K562 (cell line): ENCODE data around the gene CD300LB. TPM values are rescaled to one million over a fixed set of nuclear protein-coding genes. Genes with fewer than 3 reads are reported as not detected.

Experiments
- ATAC-seq: fragments of 200-7000 bp; cut with Tn5 transposase; 3 replicates; pipeline ENCODE4 v1.9.1; 2020; ENCODE audit warnings: moderate library complexity
- BruUV-seq: library from RNA; stranded (reverse); fragments of 400-500 nt; replicated peaks from 2 replicates; lab custom pipeline; 2021; lab: Mats Ljungman, UMichigan
- CTCF ChIA-PET: fragments of 300-600 bp; formaldehyde crosslinking; extraction: SDS; loops from one replicate; lab custom pipeline; 2021; ENCODE audit warnings: low intra/inter-chr PET ratio; lab: Yijun Ruan, JAX
- POLR2A ChIA-PET: fragments of 300-600, 350-650 bp; sonication (Branson Sonifier 250); formaldehyde crosslinking; extraction: SDS; loops from one replicate; lab custom pipeline; 2021; ENCODE audit warnings: antibody characterized with exemption, inconsistent platforms; lab: Yijun Ruan, JAX
- DNase-seq, 4 experiments: peaks; one replicate each; pipeline versions ENCODE4 v3.0.0 to v3.0.0-alpha.2; 2011 to 2018; ENCODE audit warnings: low spot score in 3 of 4, mixed read lengths in 3 of 4; ENCODE audit errors: extremely low read depth in 1 of 4
- FAIRE-seq: peaks from 2 replicates; lab custom pipeline; 2011; peaks lifted over from hg19 to GRCh38; lab: Jason Lieb, UNC
- H2AFZ ChIP-seq: 2 replicates; pipeline ENCODE4 v1.6.0; 2011; ENCODE audit warnings: low read depth, low read length, control low read depth, inconsistent platforms
- H3K27ac ChIP-seq: fragments of 200-600 bp; 3 replicates; pipeline ENCODE4 v1.8.0; 2011; ENCODE audit warnings: low read depth, mild to moderate bottlenecking, control low read depth, inconsistent platforms, low read length, moderate library complexity, mixed read lengths; ENCODE audit errors: extremely low read depth
- H3K27me3 ChIP-seq, 2 experiments: fragments of 300-600 bp in 1 of 2; 2 replicates in 1 of 2; 3 replicates in 1 of 2; pipeline versions ENCODE4 v1.6.0 to v1.8.0; 2011; ENCODE audit warnings: inconsistent platforms in 2 of 2, low read length in 2 of 2, mild to moderate bottlenecking in 1 of 2, mixed read lengths in 1 of 2, moderate library complexity in 1 of 2; ENCODE audit not compliant: control insufficient read depth in 2 of 2, insufficient read depth in 2 of 2
- H3K36me3 ChIP-seq: fragments of 300-600 bp; 3 replicates; pipeline ENCODE4 v1.8.0; 2011; ENCODE audit warnings: mild to moderate bottlenecking, low read length, inconsistent platforms; ENCODE audit not compliant: control insufficient read depth, insufficient read depth
- H3K4me1 ChIP-seq, 2 experiments: fragments of 200-600 bp in 1 of 2; replicated peaks in 1 of 2; 2 replicates in 1 of 2; 3 replicates in 1 of 2; pipeline versions ENCODE4 v1.5.1 to v1.8.0; 2011; ENCODE audit warnings: inconsistent platforms in 2 of 2, low read length in 2 of 2, mild to moderate bottlenecking in 1 of 2, mixed read lengths in 1 of 2, moderate library complexity in 1 of 2; ENCODE audit not compliant: control insufficient read depth in 2 of 2, insufficient read depth in 2 of 2
- H3K4me2 ChIP-seq: 2 replicates; pipeline ENCODE4 v1.6.1; 2011; ENCODE audit warnings: low read length, control low read depth, inconsistent platforms, mixed read lengths; ENCODE audit not compliant: insufficient read depth
- H3K4me3 ChIP-seq: fragments of 200-600 bp; sonication (generic), shearing (Covaris generic); 2 replicates; pipeline ENCODE4 v1.5.1; 2016; ENCODE audit warnings: control low read depth, inconsistent platforms
- H3K79me2 ChIP-seq: fragments of 200-600 bp; 3 replicates; pipeline ENCODE4 v1.8.0; 2011; ENCODE audit warnings: low read length, inconsistent platforms; ENCODE audit not compliant: control insufficient read depth, insufficient read depth
- H3K9ac ChIP-seq, 2 experiments: 2 replicates each; pipeline versions ENCODE4 v1.6.0 to v1.6.1; 2011; ENCODE audit warnings: low read depth in 2 of 2, low read length in 2 of 2, control low read depth in 1 of 2, inconsistent platforms in 1 of 2, mild to moderate bottlenecking in 1 of 2, mixed read lengths in 1 of 2; ENCODE audit not compliant: insufficient read depth in 1 of 2
- H3K9me1 ChIP-seq: one replicate; pipeline ENCODE4 v1.6.0; 2011; ENCODE audit warnings: inconsistent platforms, mild to moderate bottlenecking, low read length, moderate library complexity; ENCODE audit not compliant: control insufficient read depth, insufficient read depth
- H3K9me3 ChIP-seq: replicated peaks from 2 replicates; pipeline ENCODE4 v1.5.1; 2011; ENCODE audit warnings: low read depth, low read length, inconsistent platforms; ENCODE audit not compliant: control insufficient read depth, insufficient read depth
- H4K20me1 ChIP-seq: replicated peaks from 2 replicates; pipeline ENCODE4 v1.6.1; 2011; ENCODE audit warnings: low read length, inconsistent platforms, mixed read lengths; ENCODE audit not compliant: control insufficient read depth, insufficient read depth
- BCLAF1 ChIP-seq, 2 experiments: fragments of 450-650 bp in 1 of 2; IDR thresholded peaks; 2 replicates each; pipeline ENCODE4 v1.6.1; 2011 to 2017; ENCODE audit warnings: low read depth in 2 of 2, antibody characterized with exemption in 1 of 2, borderline replicate concordance in 1 of 2, low read length in 1 of 2, mild to moderate bottlenecking in 1 of 2, mixed read lengths in 1 of 2; ENCODE audit not compliant: control insufficient read depth in 1 of 2
- BRD4 ChIP-seq: fragments of 200-600 bp; sonication (generic); IDR thresholded peaks from 2 replicates; pipeline ENCODE4 v1.6.1; 2017; ENCODE audit warnings: inconsistent platforms
- HDAC2 ChIP-seq: fragments of 450-650 bp; IDR thresholded peaks from 2 replicates; pipeline ENCODE4 v1.6.1; 2016; ENCODE audit warnings: mild to moderate bottlenecking
- KDM2B ChIP-seq: fragments of 250-450 bp; sonication (Bioruptor Pico); IDR thresholded peaks from 2 replicates; pipeline ENCODE4 v1.8.0; 2021; ENCODE audit warnings: mild to moderate bottlenecking, moderate library complexity
- PHTF2 ChIP-seq: fragments of 250-450 bp; sonication (Bioruptor Pico); IDR thresholded peaks from 2 replicates; pipeline ENCODE4 v1.5.0; 2021; ENCODE audit warnings: mild to moderate bottlenecking
- TFE3 ChIP-seq: fragments of 450-650 bp; formaldehyde crosslinking; IDR thresholded peaks from 2 replicates; pipeline ENCODE4 v1.4.0; 2020; ENCODE audit warnings: mild to moderate bottlenecking, mixed read lengths
- ZBTB11 ChIP-seq, 3 experiments: fragments of 200-800 bp in 1 of 3; fragments of 250-450 bp in 1 of 3; fragments of 450-650 bp in 1 of 3; sonication (Bioruptor Pico) in 1 of 3; sonication (Bioruptor generic) in 1 of 3; formaldehyde crosslinking in 1 of 3; IDR thresholded peaks; 2 replicates each; pipeline versions ENCODE4 v1.6.1 to v1.8.0; 2016 to 2022; ENCODE audit warnings: mild to moderate bottlenecking in 2 of 3, missing genetic modification characterization in 2 of 3, missing compliant biosample characterization in 1 of 3, moderate library complexity in 1 of 3
- ZEB2 ChIP-seq: fragments of 450-650 bp; IDR thresholded peaks from 2 replicates; pipeline ENCODE4 v1.6.1; 2016
- ZNF232 ChIP-seq: sonication (generic); formaldehyde crosslinking; IDR thresholded peaks from 2 replicates; pipeline ENCODE4 v1.8.0; 2022; ENCODE audit warnings: mild to moderate bottlenecking, missing genetic modification reagents
- ZNF239 ChIP-seq: fragments of 250-450 bp; sonication (Bioruptor Pico); IDR thresholded peaks from 2 replicates; pipeline ENCODE4 v1.4.0; 2020; ENCODE audit warnings: mild to moderate bottlenecking
- ZNF436 ChIP-seq: fragments of 250-450, 450-650 bp; sonication (Bioruptor Pico); formaldehyde crosslinking; IDR thresholded peaks from 2 replicates; pipeline ENCODE4 v1.7.0; 2020; ENCODE audit warnings: mild to moderate bottlenecking
- ZNF589 ChIP-seq: fragments of 200-800 bp; sonication (Bioruptor generic); IDR thresholded peaks from 2 replicates; pipeline ENCODE4 v1.6.1; 2016; ENCODE audit warnings: low read depth, missing genetic modification characterization, missing compliant biosample characterization
- WGBS: fragments of 100-300 bp; shearing (Covaris generic); methylation state at CpG from one replicate; pipeline ENCODE4 v1.1.6; 2016; ENCODE audit warnings: low coverage, mixed read lengths; ENCODE audit not compliant: insufficient coverage; ENCODE audit errors: missing lambda C conversion rate; 5-methylcytosine and 5-hydroxymethylcytosine counted together
- in situ Hi-C: fragments of 300-500 bp; cut with MboI; formaldehyde crosslinking; loops from 4 replicates; pipeline ENCODE4 v1.15.0; 2018; ENCODE audit warnings: inconsistent platforms, mixed read lengths
- intact Hi-C: fragments of 100-400 bp; cut with micrococcal nuclease; formaldehyde crosslinking; loops from 2 replicates; pipeline ENCODE4 v1.14.2; 2022
- polyA plus RNA-seq, 8 experiments: library from polyadenylated mRNA; depleted of rRNA in 4 of 8; stranded (reverse) in 5 of 8; unstranded in 3 of 8; fragments of >200 nt; fragmentation: Nextera tagmentation in 2 of 8; fragmentation: Illumina TruSeq in 1 of 8; extraction: Ambion mirVana in 2 of 8; extraction: Trizol in 1 of 8; gene quantifications; 2 replicates each; pipeline versions ENCODE4 v1.2.1 to v1.2.3, GENCODE V29; 2011 to 2014; ENCODE audit warnings: inconsistent platforms in 1 of 8, missing spikeins in 1 of 8
- total RNA-seq, 7 experiments: library from RNA; depleted of rRNA in 6 of 7; stranded (reverse); fragments of >200 nt in 6 of 7; fragmentation: Illumina TruSeq in 2 of 7; extraction: Trizol in 2 of 7; gene quantifications; 2 replicates each; pipeline versions ENCODE4 v1.2.1 to v1.2.3, GENCODE V29; 2011 to 2021; ENCODE audit warnings: low replicate concordance in 1 of 7

Gene CD300LB
- total and polyA plus RNA-seq, 9 of the 15 experiments (the other 6 are each of a cell fraction or from before 2014, with no cell fraction given): not detected

- no peak for TF ChIP-seq BCLAF1 (IDR thresholded peaks at IDR 0.05; ENCODE audit: borderline replicate concordance in 1 of 2, control insufficient read depth in 1 of 2, low read depth in 2 of 2, low read length in 1 of 2)
- no peak for TF ChIP-seq KDM2B
- TF ChIP-seq TFE3 (CRISPR knock-in tag): no peak
- TF ChIP-seq ZEB2: no peak
- no peak for TF ChIP-seq ZNF436 (CRISPR knock-in tag)
These were observed 11.6 kb upstream of the CD300LB start (continued) for GRCh38 chr17:74542727-74543383.

- ChIA-PET CTCF (no interaction called here), POLR2A (no interaction called here)
- no peak overlapping the region for H3K27ac ChIP-seq
- no peaks in the 10 kb centered on the region for H3K36me3 ChIP-seq
- H3K4me2 ChIP-seq: no peak overlapping the region
- no peaks in the 10 kb centered on the region for H3K9me1 ChIP-seq
- H2AFZ ChIP-seq: no peak overlapping the region
- H3K79me2 ChIP-seq: no peaks in the 10 kb centered on the region
- intact Hi-C loops: no loop called here
- no TSS peak for BruUV-seq
- ATAC-seq: no peak
- WGBS: 5% methylated on average over 5 of the region's 5 CpGs
- H4K20me1 ChIP-seq: no peaks in the 10 kb centered on the region; the same call in 1 of the 2 replicates
- H3K4me3 ChIP-seq: no peak overlapping the region
- H3K9ac ChIP-seq: no peak overlapping the region
- DNase-seq: no peak
- no peak for FAIRE-seq
- H3K4me1 ChIP-seq: no peaks in the 10 kb centered on the region; a peak in 1 of 5 replicates
- H3K27me3 ChIP-seq: peaks cover 0 to 83% of the 10 kb centered on the region in 2 experiments; a peak in 3 of 5 replicates
- in situ Hi-C loops: no loop called here
- no peaks in the 10 kb centered on the region for H3K9me3 ChIP-seq
- no peak for TF ChIP-seq ZNF589
- TF ChIP-seq ZNF239 (CRISPR knock-in tag): no peak
- TF ChIP-seq BRD4: no peak
- no peak for TF ChIP-seq PHTF2
- no peak for TF ChIP-seq ZBTB11 (CRISPR knock-in tag; IDR thresholded peaks at IDR 0.05)
- no peak for TF ChIP-seq ZNF232 (CRISPR knock-in tag)
- TF ChIP-seq HDAC2: no peak
These were observed 10.9 kb upstream of the CD300LB start for GRCh38 chr17:74542166-74542565.
